MCF 10A (cell line): Measurements from ENCODE around the gene RFPL3. TPM values are rescaled to one million over a fixed set of nuclear protein-coding genes. Genes with fewer than 3 reads are reported as not detected.

Source experiments
- BruUV-seq: library from RNA; stranded (reverse); fragments of 400-500 nt; replicated peaks from 2 replicates; lab custom pipeline; 2021; lab: Mats Ljungman, UMichigan
- CTCF ChIA-PET: fragments of 300-600 bp; sonication (Branson Sonifier 250); formaldehyde crosslinking; extraction: SDS; loops from one replicate; lab custom pipeline; 2021; ENCODE audit warnings: antibody characterized with exemption, inconsistent platforms; lab: Yijun Ruan, JAX
- POLR2A ChIA-PET: fragments of 300-600, 350-650 bp; sonication (Branson Sonifier 250); formaldehyde crosslinking; extraction: SDS; loops from one replicate; lab custom pipeline; 2020; ENCODE audit warnings: antibody characterized with exemption, inconsistent platforms; lab: Yijun Ruan, JAX
- DNase-seq: peaks from one replicate; pipeline ENCODE4 v3.0.0-alpha.2; 2018; ENCODE audit not compliant: unreplicated experiment
- H3K27ac Mint-ChIP-seq: one replicate; pipeline ENCODE4 v1.8.0; 2022; ENCODE audit warnings: mild to moderate bottlenecking, low read depth, mixed read lengths; ENCODE audit not compliant: unreplicated experiment
- H3K27me3 Mint-ChIP-seq: one replicate; pipeline ENCODE4 v1.8.0; 2022; ENCODE audit warnings: mixed read lengths; ENCODE audit not compliant: insufficient read depth, unreplicated experiment
- H3K36me3 Mint-ChIP-seq: one replicate; pipeline ENCODE4 v1.8.0; 2022; ENCODE audit warnings: mild to moderate bottlenecking, moderate library complexity, mixed read lengths; ENCODE audit not compliant: insufficient read depth, unreplicated experiment
- H3K4me1 Mint-ChIP-seq: one replicate; pipeline ENCODE4 v1.8.0; 2022; ENCODE audit warnings: mixed read lengths; ENCODE audit not compliant: insufficient read depth, unreplicated experiment
- H3K4me3 Mint-ChIP-seq: one replicate; pipeline ENCODE4 v1.8.0; 2022; ENCODE audit warnings: mild to moderate bottlenecking, moderate library complexity, mixed read lengths; ENCODE audit not compliant: unreplicated experiment
- H3K9me3 Mint-ChIP-seq: one replicate; pipeline ENCODE4 v1.8.0; 2022; ENCODE audit warnings: mixed read lengths; ENCODE audit not compliant: unreplicated experiment
- intact Hi-C: fragments of 100-400 bp; cut with micrococcal nuclease; formaldehyde crosslinking; loops from 2 replicates; pipeline ENCODE4 v1.14.1; 2022
- total RNA-seq: library from RNA; stranded (reverse); gene quantifications from 2 replicates; pipeline ENCODE4 v1.2.3, GENCODE V29; 2022
- TF ChIP-seq, protein P1 (sequence below): fragments of 200-600 bp; IDR thresholded peaks from one replicate; pipeline ENCODE4 v1.8.0; 2022; ENCODE audit warnings: antibody characterized with exemption, mild to moderate bottlenecking; ENCODE audit not compliant: unreplicated experiment

RFPL3 gene
- total RNA-seq, 1 experiment from 2014 or later: not detected

DNA sequence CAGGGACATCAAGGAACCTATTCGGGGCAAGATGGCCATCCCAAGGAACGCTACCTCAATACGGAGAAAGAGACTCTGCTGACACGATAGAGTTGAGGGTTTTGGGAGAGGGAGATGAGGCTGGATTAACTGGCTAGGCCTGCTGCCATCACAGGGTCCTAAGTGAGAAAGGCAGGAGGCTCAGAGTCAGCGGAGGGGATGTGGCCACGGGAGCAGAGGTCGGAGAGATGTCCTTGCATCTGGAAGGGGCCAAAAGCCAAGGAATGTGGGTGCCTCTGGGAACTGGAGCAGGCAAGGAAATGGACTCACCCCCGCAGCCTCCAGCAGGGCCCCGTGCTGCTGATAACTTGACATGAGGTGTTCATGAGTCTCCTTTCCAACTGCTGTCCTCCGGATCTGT is 31.0 kb upstream of the RFPL3 start:
- no peak for DNase-seq
- POLR2A ChIA-PET: no interaction called here
- no TSS peak for BruUV-seq
- CTCF ChIA-PET: interaction anchor here (0.6 kb wide), 1 partner anchor 17 kb away, joined by 3 read pairs; no protein-coding TSS in a partner anchor
- Mint-ChIP-seq H3K4me3 (no peak overlapping the region), H3K4me1 (no peaks in the 10 kb centered on the region), H3K27me3 (no peaks in the 10 kb centered on the region), H3K27ac (no peak overlapping the region), H3K36me3 (no peaks in the 10 kb centered on the region), H3K9me3 (no peaks in the 10 kb centered on the region)
- TF ChIP-seq, protein P1, sequence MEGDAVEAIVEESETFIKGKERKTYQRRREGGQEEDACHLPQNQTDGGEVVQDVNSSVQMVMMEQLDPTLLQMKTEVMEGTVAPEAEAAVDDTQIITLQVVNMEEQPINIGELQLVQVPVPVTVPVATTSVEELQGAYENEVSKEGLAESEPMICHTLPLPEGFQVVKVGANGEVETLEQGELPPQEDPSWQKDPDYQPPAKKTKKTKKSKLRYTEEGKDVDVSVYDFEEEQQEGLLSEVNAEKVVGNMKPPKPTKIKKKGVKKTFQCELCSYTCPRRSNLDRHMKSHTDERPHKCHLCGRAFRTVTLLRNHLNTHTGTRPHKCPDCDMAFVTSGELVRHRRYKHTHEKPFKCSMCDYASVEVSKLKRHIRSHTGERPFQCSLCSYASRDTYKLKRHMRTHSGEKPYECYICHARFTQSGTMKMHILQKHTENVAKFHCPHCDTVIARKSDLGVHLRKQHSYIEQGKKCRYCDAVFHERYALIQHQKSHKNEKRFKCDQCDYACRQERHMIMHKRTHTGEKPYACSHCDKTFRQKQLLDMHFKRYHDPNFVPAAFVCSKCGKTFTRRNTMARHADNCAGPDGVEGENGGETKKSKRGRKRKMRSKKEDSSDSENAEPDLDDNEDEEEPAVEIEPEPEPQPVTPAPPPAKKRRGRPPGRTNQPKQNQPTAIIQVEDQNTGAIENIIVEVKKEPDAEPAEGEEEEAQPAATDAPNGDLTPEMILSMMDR: no peak
- intact Hi-C loops: no loop called here

DNA sequence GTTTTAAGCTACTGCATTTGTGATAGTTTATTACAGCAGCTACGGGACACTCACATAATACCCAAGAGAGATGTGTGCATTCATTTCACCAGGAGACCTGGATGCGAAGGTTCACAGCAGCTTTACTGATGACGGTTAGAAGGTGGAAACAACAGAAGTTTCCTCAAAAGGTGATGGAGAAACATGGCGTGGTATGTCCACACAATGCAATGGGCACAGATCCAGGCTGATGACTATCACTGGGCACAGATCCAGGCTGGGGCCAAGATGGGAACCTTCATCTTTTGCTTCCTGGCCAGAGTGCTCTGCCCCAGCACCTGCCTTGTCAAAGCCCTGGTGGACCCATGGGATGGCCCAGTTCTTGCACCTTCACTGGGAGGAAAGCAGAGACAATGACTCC is 30.6 kb upstream of the RFPL3 start:
- DNase-seq: peak; percentile 68
- no peaks in the 10 kb centered on the region for H3K9me3 Mint-ChIP-seq
- H3K27ac Mint-ChIP-seq: no peak overlapping the region
- no TSS peak for BruUV-seq
- ChIA-PET POLR2A (no interaction called here), CTCF (interaction anchor here (0.6 kb wide), 1 partner anchor 18 kb away, joined by 3 read pairs; no protein-coding TSS in a partner anchor)
- no peak overlapping the region for H3K4me3 Mint-ChIP-seq
- H3K27me3 Mint-ChIP-seq: peaks cover 4% of the 10 kb centered on the region
- TF ChIP-seq, protein P1: no peak
- intact Hi-C loops: no loop called here
- no peaks in the 10 kb centered on the region for H3K4me1 Mint-ChIP-seq
- H3K36me3 Mint-ChIP-seq: no peaks in the 10 kb centered on the region

DNA sequence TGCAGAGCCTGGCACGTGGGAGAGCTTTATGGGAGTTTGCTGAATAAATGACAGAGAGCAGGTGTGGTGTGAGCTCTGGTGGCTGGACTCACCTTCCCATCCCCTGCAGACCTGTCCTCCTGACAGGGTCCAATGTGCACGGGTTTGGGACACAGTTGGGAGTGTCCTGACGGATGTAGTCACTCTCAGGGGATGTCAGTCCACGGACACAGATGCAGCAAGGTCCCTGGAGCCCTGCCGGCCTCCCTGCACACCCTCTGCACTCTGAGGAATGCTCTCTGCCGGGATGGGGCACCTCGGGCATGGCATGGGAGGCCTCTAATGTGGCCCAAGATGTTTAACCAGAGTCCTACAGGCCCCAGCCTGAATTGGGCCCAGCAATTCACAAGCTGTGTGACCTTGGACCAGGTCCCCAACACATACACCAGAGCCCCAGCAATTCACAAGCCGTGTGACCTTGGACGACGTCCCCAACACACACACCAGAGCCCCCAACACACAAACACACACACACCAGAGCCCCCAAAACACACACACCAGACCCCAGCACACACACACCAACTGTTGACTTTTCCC is 30.0 kb upstream of the RFPL3 start:
- CTCF ChIA-PET: no interaction called here
- POLR2A ChIA-PET: no interaction called here

DNA sequence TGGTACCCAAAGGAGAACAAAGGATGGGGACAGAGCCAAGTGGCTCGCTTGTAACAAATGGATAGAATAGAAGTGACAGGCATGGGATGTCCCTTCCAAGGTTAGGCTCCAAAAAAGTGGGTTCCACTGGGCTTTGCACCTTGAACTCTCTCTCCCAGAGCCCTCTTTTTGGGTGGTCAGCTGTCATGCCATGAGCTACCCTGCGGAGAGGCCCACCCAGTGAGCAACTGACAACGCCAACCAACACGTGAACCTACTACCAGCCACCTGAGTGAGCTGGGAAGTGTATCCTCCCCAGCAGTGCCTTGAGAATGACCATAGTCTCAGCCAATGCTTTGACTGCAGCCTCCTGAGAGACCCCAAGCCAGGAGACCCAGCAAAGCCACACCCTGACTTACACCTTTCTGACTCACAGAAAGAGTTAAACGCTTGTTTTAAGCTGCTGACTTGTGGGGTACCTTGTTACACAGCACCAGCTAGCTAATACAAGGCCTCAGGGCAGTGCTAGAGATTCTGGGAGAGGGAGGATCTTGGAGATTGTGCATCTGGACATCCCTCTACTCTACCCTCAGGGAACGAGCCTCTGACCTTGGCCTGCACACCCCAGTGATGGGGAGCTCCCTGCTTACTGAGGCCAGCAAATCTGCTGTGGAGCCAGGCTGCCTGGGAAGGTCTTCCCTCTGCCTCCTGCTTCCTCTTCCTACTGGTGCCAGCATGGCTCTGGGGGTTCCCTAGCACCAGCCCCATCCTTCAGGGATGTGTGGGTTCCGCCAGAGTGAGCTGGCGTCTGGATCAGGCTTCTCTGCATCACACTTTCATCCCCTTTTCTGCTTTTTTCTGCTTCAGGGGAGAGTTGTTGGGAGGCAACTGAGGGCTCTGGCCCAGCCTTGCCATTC is 29.1 kb upstream of the RFPL3 start:
- Mint-ChIP-seq H3K4me3 (no peak overlapping the region), H3K36me3 (no peaks in the 10 kb centered on the region), H3K27ac (no peak overlapping the region), H3K9me3 (no peaks in the 10 kb centered on the region), H3K4me1 (no peaks in the 10 kb centered on the region), H3K27me3 (peaks cover 14% of the 10 kb centered on the region)
- DNase-seq: no peak
- CTCF ChIA-PET: interaction anchor here (0.6 kb wide), 1 partner anchor 63 kb away, joined by 4 read pairs; no protein-coding TSS in a partner anchor
- intact Hi-C loops: no loop called here
- BruUV-seq: no TSS peak
- POLR2A ChIA-PET: no interaction called here
- TF ChIP-seq, protein P1: no peak

More for the DNA sequence above, 30.0 kb upstream of the RFPL3 start:
- peaks cover 10% of the 10 kb centered on the region for H3K27me3 Mint-ChIP-seq
- no peaks in the 10 kb centered on the region for H3K36me3 Mint-ChIP-seq
- H3K4me1 Mint-ChIP-seq: no peaks in the 10 kb centered on the region
- H3K4me3 Mint-ChIP-seq: no peak overlapping the region
- no peaks in the 10 kb centered on the region for H3K9me3 Mint-ChIP-seq
- DNase-seq: no peak
- intact Hi-C loops: no loop called here
- no TSS peak for BruUV-seq
- H3K27ac Mint-ChIP-seq: no peak overlapping the region
- TF ChIP-seq, protein P1: no peak
